Liver (tissue), 3 donors: Measurements from ENCODE around the gene HOXD13.

ENCODE experiments used
- HNF4A ChIP-seq, 2 donors: conservative IDR thresholded peaks; 2 replicates each; pipeline ENCODE4 v1.6.1; 2016; ENCODE audit warnings: antibody characterized with exemption in 2 of 2, mild to moderate bottlenecking in 2 of 2
- RAD21 ChIP-seq, 2 donors: IDR thresholded peaks; 2 replicates each; pipeline ENCODE4 v1.6.1; 2016; ENCODE audit warnings: antibody characterized with exemption in 2 of 2, mild to moderate bottlenecking in 2 of 2
- RXRA ChIP-seq, 2 donors: IDR thresholded peaks; 2 replicates each; pipeline ENCODE4 v1.6.1; 2017 to 2018; ENCODE audit warnings: antibody characterized with exemption in 2 of 2, mild to moderate bottlenecking in 1 of 2
- TAF1 ChIP-seq: conservative IDR thresholded peaks from 2 replicates; pipeline ENCODE4 v1.6.1; 2016; ENCODE audit warnings: antibody characterized with exemption, mild to moderate bottlenecking
- YY1 ChIP-seq: IDR thresholded peaks from 2 replicates; pipeline ENCODE4 v1.6.1; 2016; ENCODE audit warnings: antibody characterized with exemption, mild to moderate bottlenecking
- TF ChIP-seq, protein P1 (sequence below): IDR thresholded peaks from 2 replicates; pipeline ENCODE4 v1.6.1; 2016; ENCODE audit warnings: antibody characterized with exemption
- TF ChIP-seq, protein P2 (sequence below): fragments of 150-350 bp; IDR thresholded peaks from 2 replicates; pipeline ENCODE4 v1.5.1; 2017; ENCODE audit warnings: improper control_type of control experiment, low read depth, low read length; ENCODE audit not compliant: missing input control
- TF ChIP-seq, protein P3 (sequence below): IDR thresholded peaks from 2 replicates; pipeline ENCODE4 v1.6.1; 2016; ENCODE audit warnings: antibody characterized with exemption, mild to moderate bottlenecking
- donor health status: healthy.
- donor health status: healthy.

DNA sequence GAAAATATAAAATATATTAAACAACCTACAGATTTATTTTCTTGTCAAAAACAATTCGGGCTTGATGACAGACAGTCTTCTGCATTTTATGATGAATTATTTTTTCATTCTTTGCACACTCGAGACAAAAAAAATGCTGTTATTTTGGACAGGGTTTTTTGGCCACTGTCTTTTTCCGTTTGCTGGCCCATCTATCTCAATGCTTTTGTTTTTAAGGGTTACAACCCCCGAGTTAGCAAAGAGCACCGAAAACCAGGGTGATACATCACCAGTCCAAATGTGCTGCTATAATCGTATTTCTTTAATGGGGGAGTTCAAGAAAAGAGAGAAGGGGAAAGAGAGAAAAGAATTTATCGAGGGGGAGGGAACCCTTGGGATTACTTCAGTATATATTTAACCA lies 16.5 kb upstream of the HOXD13 start:
- TF ChIP-seq, protein P1, sequence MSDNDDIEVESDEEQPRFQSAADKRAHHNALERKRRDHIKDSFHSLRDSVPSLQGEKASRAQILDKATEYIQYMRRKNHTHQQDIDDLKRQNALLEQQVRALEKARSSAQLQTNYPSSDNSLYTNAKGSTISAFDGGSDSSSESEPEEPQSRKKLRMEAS: no peak
- TF ChIP-seq, protein P2, sequence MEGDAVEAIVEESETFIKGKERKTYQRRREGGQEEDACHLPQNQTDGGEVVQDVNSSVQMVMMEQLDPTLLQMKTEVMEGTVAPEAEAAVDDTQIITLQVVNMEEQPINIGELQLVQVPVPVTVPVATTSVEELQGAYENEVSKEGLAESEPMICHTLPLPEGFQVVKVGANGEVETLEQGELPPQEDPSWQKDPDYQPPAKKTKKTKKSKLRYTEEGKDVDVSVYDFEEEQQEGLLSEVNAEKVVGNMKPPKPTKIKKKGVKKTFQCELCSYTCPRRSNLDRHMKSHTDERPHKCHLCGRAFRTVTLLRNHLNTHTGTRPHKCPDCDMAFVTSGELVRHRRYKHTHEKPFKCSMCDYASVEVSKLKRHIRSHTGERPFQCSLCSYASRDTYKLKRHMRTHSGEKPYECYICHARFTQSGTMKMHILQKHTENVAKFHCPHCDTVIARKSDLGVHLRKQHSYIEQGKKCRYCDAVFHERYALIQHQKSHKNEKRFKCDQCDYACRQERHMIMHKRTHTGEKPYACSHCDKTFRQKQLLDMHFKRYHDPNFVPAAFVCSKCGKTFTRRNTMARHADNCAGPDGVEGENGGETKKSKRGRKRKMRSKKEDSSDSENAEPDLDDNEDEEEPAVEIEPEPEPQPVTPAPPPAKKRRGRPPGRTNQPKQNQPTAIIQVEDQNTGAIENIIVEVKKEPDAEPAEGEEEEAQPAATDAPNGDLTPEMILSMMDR: no peak
- TF ChIP-seq TAF1 (no peak), RAD21 (IDR thresholded peaks at IDR 0.05) (no peak), HNF4A (conservative IDR thresholded peaks at IDR 0.05) (no peak), YY1 (no peak), RXRA (IDR thresholded peaks at IDR 0.05) (no peak)
- TF ChIP-seq, protein P3, sequence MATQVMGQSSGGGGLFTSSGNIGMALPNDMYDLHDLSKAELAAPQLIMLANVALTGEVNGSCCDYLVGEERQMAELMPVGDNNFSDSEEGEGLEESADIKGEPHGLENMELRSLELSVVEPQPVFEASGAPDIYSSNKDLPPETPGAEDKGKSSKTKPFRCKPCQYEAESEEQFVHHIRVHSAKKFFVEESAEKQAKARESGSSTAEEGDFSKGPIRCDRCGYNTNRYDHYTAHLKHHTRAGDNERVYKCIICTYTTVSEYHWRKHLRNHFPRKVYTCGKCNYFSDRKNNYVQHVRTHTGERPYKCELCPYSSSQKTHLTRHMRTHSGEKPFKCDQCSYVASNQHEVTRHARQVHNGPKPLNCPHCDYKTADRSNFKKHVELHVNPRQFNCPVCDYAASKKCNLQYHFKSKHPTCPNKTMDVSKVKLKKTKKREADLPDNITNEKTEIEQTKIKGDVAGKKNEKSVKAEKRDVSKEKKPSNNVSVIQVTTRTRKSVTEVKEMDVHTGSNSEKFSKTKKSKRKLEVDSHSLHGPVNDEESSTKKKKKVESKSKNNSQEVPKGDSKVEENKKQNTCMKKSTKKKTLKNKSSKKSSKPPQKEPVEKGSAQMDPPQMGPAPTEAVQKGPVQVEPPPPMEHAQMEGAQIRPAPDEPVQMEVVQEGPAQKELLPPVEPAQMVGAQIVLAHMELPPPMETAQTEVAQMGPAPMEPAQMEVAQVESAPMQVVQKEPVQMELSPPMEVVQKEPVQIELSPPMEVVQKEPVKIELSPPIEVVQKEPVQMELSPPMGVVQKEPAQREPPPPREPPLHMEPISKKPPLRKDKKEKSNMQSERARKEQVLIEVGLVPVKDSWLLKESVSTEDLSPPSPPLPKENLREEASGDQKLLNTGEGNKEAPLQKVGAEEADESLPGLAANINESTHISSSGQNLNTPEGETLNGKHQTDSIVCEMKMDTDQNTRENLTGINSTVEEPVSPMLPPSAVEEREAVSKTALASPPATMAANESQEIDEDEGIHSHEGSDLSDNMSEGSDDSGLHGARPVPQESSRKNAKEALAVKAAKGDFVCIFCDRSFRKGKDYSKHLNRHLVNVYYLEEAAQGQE: no peak
